B cell (primary cell): Measurements from ENCODE around the gene CPLX1.

ENCODE experiments used
- EZH2 ChIP-seq: IDR thresholded peaks from 2 replicates; pipeline ENCODE4 v1.6.1; 2012; ENCODE audit warnings: borderline replicate concordance, low read depth, mild to moderate bottlenecking, moderate library complexity, low read length; ENCODE audit not compliant: insufficient read depth, poor library complexity, severe bottlenecking
- TF ChIP-seq, protein P1 (sequence below): fragments of 200-600 bp; IDR thresholded peaks from one replicate; pipeline ENCODE4 v1.8.0; 2022; ENCODE audit warnings: antibody characterized with exemption, mild to moderate bottlenecking

DNA sequence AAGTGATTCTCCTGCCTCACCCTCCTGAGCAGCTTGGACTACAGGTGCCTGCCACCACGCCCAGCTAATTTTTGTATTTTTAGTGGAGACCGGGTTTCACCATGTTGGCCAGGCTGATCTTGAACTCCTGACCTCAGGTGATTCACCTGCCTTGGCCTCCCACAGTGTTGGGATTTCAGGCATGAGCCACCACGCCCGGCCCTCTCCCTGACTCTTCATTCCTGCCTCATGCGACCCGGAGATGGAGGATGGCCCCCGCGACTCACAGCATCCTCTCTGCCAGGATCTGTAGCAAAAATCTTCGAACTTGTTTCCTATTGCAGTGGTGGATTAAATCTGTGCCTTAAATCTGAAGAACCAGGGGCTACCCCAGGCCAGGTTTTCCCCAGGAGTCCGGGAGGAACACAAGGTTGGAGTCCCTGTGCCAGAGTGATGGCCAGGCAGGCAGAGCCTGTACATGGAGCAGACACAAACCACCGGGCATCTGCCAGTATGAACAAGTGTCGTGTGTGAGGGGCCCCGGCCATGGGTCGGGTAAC is 11.5 kb downstream of the CPLX1 start:
- TF ChIP-seq, protein P1, sequence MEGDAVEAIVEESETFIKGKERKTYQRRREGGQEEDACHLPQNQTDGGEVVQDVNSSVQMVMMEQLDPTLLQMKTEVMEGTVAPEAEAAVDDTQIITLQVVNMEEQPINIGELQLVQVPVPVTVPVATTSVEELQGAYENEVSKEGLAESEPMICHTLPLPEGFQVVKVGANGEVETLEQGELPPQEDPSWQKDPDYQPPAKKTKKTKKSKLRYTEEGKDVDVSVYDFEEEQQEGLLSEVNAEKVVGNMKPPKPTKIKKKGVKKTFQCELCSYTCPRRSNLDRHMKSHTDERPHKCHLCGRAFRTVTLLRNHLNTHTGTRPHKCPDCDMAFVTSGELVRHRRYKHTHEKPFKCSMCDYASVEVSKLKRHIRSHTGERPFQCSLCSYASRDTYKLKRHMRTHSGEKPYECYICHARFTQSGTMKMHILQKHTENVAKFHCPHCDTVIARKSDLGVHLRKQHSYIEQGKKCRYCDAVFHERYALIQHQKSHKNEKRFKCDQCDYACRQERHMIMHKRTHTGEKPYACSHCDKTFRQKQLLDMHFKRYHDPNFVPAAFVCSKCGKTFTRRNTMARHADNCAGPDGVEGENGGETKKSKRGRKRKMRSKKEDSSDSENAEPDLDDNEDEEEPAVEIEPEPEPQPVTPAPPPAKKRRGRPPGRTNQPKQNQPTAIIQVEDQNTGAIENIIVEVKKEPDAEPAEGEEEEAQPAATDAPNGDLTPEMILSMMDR, result no peak
- TF ChIP-seq EZH2, result no peak
